OCI-LY7 (cell line): ENCODE measurements around the gene CACNA2D1. TPM values are rescaled to one million over a fixed set of nuclear protein-coding genes. Genes with fewer than 3 reads are reported as not detected.

Source experiments
- BruUV-seq: library from RNA; stranded (reverse); fragments of 400-500 nt; replicated peaks from 2 replicates; lab custom pipeline; 2021; lab: Mats Ljungman, UMichigan
- CTCF ChIA-PET: fragments of 300-600 bp; sonication (Branson Sonifier 250); formaldehyde crosslinking; loops from one replicate; lab custom pipeline; 2022; ENCODE audit warnings: antibody characterized with exemption; ENCODE audit not compliant: unreplicated experiment; lab: Charles Lee
- POLR2A ChIA-PET: fragments of 300-600 bp; sonication (Branson Sonifier 250); formaldehyde crosslinking; loops from one replicate; lab custom pipeline; 2022; ENCODE audit warnings: antibody characterized with exemption; lab: Charles Lee
- DNase-seq: peaks from one replicate; pipeline ENCODE4 v3.0.0-alpha.2; 2015; ENCODE audit warnings: low spot score
- H2AFZ ChIP-seq: fragments of 200-600 bp; sonication (generic), shearing (Covaris generic); 2 replicates; pipeline ENCODE4 v1.6.1; 2014; ENCODE audit warnings: mild to moderate bottlenecking, antibody characterized with exemption, low read length, moderate library complexity
- H3K27ac ChIP-seq: fragments of 200-600 bp; sonication (generic); 2 replicates; pipeline ENCODE4 v1.5.1; 2014; ENCODE audit warnings: mixed run types, low read depth, mild to moderate bottlenecking, moderate library complexity, low read length, inconsistent platforms; ENCODE audit not compliant: poor library complexity, severe bottlenecking
- H3K36me3 ChIP-seq: fragments of 200-600 bp; sonication (generic); 2 replicates; pipeline ENCODE4 v1.6.1; 2014; ENCODE audit warnings: mild to moderate bottlenecking, antibody characterized with exemption, low read length, moderate library complexity, mixed read lengths; ENCODE audit not compliant: insufficient read depth
- H3K4me1 ChIP-seq: fragments of 200-600 bp; sonication (generic); 2 replicates; pipeline ENCODE4 v1.5.1; 2014; ENCODE audit warnings: mild to moderate bottlenecking, low read length; ENCODE audit not compliant: insufficient read depth, poor library complexity, severe bottlenecking
- H3K4me2 ChIP-seq: fragments of 200-600 bp; sonication (generic); 2 replicates; pipeline ENCODE4 v1.6.1; 2014; ENCODE audit warnings: mild to moderate bottlenecking, low read length
- H3K4me3 ChIP-seq: fragments of 200-600 bp; sonication (generic); 2 replicates; pipeline ENCODE4 v1.5.1; 2014; ENCODE audit warnings: mild to moderate bottlenecking, low read depth, low read length; ENCODE audit not compliant: poor library complexity, severe bottlenecking
- H3K79me2 ChIP-seq: fragments of 200-600 bp; sonication (generic); 2 replicates; pipeline ENCODE4 v1.6.1; 2016; ENCODE audit warnings: low read depth, mild to moderate bottlenecking, low read length, moderate library complexity, mixed read lengths; ENCODE audit not compliant: insufficient read depth
- H3K9me2 ChIP-seq: fragments of 200-600 bp; sonication (generic); 2 replicates; pipeline ENCODE4 v1.6.1; 2016; ENCODE audit warnings: mild to moderate bottlenecking, low read length, mixed read lengths; ENCODE audit not compliant: insufficient read depth
- H3K9me3 ChIP-seq: fragments of 200-600 bp; sonication (generic); 2 replicates; pipeline ENCODE4 v1.6.1; 2014; ENCODE audit warnings: mild to moderate bottlenecking, mixed run types, low read length, mixed read lengths
- H4K20me1 ChIP-seq: fragments of 200-600 bp; sonication (generic); 2 replicates; pipeline ENCODE4 v1.6.1; 2014; ENCODE audit warnings: mild to moderate bottlenecking, antibody characterized with exemption, low read length, moderate library complexity, mixed read lengths; ENCODE audit not compliant: insufficient read depth
- CTCF ChIP-seq: fragments of 200-600 bp; sonication (generic); conservative IDR thresholded peaks from 2 replicates; pipeline ENCODE4 v1.5.1; 2014; ENCODE audit warnings: mild to moderate bottlenecking, antibody characterized with exemption, low read length, moderate library complexity, mixed read lengths
- EZH2phosphoT487 ChIP-seq: fragments of 200-600 bp; sonication (generic); IDR thresholded peaks from 2 replicates; pipeline ENCODE4 v1.6.1; 2018; ENCODE audit warnings: low read depth, borderline replicate concordance, mild to moderate bottlenecking, mixed run types, antibody characterized with exemption, low read length, moderate library complexity, mixed read lengths
- intact Hi-C: fragments of 100-400 bp; cut with micrococcal nuclease; formaldehyde crosslinking; loops from one replicate; pipeline ENCODE4 v1.10.0; 2022; ENCODE audit not compliant: unreplicated experiment
- total RNA-seq, 2 experiments: library from RNA; depleted of rRNA in 1 of 2; stranded (reverse); fragments of >200 nt in 1 of 2; shearing (Covaris generic) in 1 of 2; gene quantifications; 2 replicates each; pipeline ENCODE4 v1.2.3, GENCODE V29; 2014 to 2022

Gene CACNA2D1
- total RNA-seq, 2 experiments from 2014 or later, result not detected

GRCh38 chr7:82012453-82012852 is 431.1 kb downstream of the CACNA2D1 start:
- POLR2A ChIA-PET, result interaction anchor here (0.6 to 0.7 kb wide), 3 partner anchors 9 to 968 kb away, joined by 3 to 4 read pairs (median 3); no protein-coding TSS in a partner anchor

GRCh38 chr7:82010416-82010815 is 433.2 kb downstream of the CACNA2D1 start:
- BruUV-seq, result no TSS peak
- H3K4me2 ChIP-seq, result no peak overlapping the region
- H3K4me1 ChIP-seq, result no peaks in the 10 kb centered on the region
- H3K27ac ChIP-seq, result no peak overlapping the region
- H4K20me1 ChIP-seq, result no peaks in the 10 kb centered on the region
- H3K9me3 ChIP-seq, result no peaks in the 10 kb centered on the region
- TF ChIP-seq CTCF (no peak), EZH2phosphoT487 (no peak)
- CTCF ChIA-PET, result no interaction called here
- POLR2A ChIA-PET, result interaction anchor here (0.6 to 1.0 kb wide), 6 partner anchors 9 to 1286 kb away, joined by 3 to 4 read pairs (median 3); no protein-coding TSS in a partner anchor
- no peaks in the 10 kb centered on the region for H3K36me3 ChIP-seq
- DNase-seq, result no peak
- no peaks in the 10 kb centered on the region for H3K9me2 ChIP-seq
- intact Hi-C loops, result no loop called here
- H2AFZ ChIP-seq, result no peak overlapping the region
- no peak overlapping the region for H3K4me3 ChIP-seq
- H3K79me2 ChIP-seq, result no peaks in the 10 kb centered on the region

More at GRCh38 chr7:82012453-82012852, 431.1 kb downstream of the CACNA2D1 start:
- H3K4me2 ChIP-seq, result no peak overlapping the region
- H3K4me1 ChIP-seq, result no peaks in the 10 kb centered on the region
- no peaks in the 10 kb centered on the region for H3K36me3 ChIP-seq
- H3K9me2 ChIP-seq, result no peaks in the 10 kb centered on the region
- TF ChIP-seq EZH2phosphoT487, result no peak
- no peak for TF ChIP-seq CTCF
- H3K4me3 ChIP-seq, result no peak overlapping the region
- H2AFZ ChIP-seq, result no peak overlapping the region
- CTCF ChIA-PET, result no interaction called here
- BruUV-seq, result no TSS peak
- H3K9me3 ChIP-seq, result no peaks in the 10 kb centered on the region
- H3K79me2 ChIP-seq, result no peaks in the 10 kb centered on the region
- intact Hi-C loops, result no loop called here
- no peak overlapping the region for H3K27ac ChIP-seq
- DNase-seq, result no peak
- no peaks in the 10 kb centered on the region for H4K20me1 ChIP-seq

DNA sequence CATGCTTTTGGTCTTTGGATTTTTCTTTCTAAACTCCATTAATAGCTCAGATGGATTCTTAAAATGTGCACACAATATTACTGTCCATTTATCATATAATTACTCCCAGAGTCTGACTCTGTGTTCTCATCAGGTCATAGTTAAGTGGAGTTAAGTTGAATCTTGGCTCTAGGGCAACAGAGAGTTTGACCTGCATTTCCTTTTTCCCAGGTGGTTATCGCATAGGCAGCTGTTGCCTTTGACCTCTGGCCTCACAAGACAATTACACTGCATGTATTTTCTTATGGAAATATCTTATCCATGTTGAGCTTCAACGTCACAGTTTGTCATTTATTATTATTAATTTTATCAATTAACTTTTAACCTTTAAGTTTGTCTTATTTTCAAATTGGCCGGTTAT is 436.3 kb downstream of the CACNA2D1 start:
- Histone ChIP-seq H3K4me3 (no peak overlapping the region), H3K9me3 (no peaks in the 10 kb centered on the region), H4K20me1 (no peaks in the 10 kb centered on the region), H3K27ac (no peak overlapping the region), H3K36me3 (no peaks in the 10 kb centered on the region), H3K4me2 (no peak overlapping the region), H2AFZ (no peak overlapping the region), H3K9me2 (no peaks in the 10 kb centered on the region), H3K79me2 (no peaks in the 10 kb centered on the region), H3K4me1 (no peaks in the 10 kb centered on the region)
- TF ChIP-seq EZH2phosphoT487, result no peak
- no peak for TF ChIP-seq CTCF
- intact Hi-C loops, result no loop called here
- no TSS peak for BruUV-seq
- POLR2A ChIA-PET, result interaction anchor here (0.6 to 1.4 kb wide), 6 partner anchors 8 to 1550 kb away, joined by 3 to 5 read pairs (median 3); no protein-coding TSS in a partner anchor
- DNase-seq, result no peak
- CTCF ChIA-PET, result no interaction called here
